HG02852 (cell line): ENCODE data around the gene ERC2.

Experiments
- ATAC-seq: cut with Tn5 transposase; IDR thresholded peaks from one replicate; pipeline ENCODE4 v1.9.1; 2021; ENCODE audit warnings: mild to moderate bottlenecking, moderate library complexity; ENCODE audit not compliant: unreplicated experiment

ERC2 gene

DNA sequence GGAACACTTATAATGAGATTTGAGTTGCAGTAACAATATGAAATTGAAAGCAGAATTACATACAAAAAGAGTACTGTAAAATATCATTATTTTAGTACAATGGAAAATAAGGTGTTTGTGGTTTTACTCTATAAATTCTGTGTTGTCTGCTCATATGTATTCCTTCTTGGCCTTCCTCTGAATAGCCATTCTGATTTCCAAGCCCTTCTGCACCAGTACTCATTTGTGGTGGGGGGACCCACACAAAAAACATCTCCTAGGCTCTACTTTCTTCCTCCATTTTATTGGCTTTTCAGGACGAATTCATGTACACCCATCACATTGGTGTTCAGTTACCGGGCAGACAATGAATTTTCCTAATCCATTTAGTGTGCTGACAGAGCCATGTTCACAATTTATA is 338.2 kb downstream of the ERC2 start:
- ATAC-seq, result no peak

DNA sequence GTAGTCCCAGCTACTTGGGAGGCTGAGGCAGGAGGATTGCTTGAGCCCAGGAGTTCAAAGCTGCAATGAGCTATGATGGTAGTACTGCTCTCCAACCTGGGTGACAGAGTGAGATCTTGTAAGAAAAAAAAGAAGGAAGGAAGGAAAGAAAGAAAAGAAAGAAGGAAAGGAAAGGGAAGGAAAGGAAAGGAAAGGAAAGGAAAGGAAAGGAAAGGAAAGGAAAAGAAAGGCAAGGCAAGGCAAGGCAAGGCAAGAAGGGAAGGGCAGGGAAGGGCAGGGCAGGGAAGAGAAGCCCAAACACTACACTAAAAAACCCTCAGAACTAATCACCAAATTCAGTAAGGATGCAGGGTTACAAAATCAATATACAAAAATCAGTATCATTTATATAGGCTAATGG is 341.6 kb downstream of the ERC2 start:
- no peak for ATAC-seq

DNA sequence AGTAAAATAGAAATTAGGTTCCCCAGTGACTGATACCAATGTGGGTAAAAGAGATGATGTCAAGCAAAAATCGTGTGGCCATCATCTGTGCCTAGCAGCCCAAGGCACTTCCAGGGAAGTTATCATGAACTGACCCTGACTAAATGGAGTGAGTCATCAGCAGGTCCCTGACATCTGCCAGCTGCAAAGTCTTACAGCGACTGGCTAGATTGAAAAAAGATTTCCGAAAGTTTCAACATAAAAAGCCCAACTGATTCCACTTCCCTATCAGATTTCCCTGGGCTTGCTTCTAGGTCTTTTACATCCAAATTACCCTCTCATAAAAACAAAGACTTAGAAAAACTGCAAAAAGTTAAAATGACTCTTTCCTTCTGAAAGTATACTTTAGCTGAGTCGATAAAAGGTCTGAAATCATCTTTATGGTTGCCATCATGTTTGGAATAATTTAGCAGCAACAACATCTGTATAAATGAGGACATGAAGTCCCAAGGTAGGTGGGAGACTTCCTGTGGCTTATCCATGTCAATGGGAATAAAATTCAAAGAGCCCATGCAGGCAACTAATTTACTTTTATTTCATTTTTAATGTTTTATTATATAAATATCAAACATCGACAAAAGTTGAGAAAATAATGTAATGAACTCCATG is 342.8 kb downstream of the ERC2 start:
- no peak for ATAC-seq

DNA sequence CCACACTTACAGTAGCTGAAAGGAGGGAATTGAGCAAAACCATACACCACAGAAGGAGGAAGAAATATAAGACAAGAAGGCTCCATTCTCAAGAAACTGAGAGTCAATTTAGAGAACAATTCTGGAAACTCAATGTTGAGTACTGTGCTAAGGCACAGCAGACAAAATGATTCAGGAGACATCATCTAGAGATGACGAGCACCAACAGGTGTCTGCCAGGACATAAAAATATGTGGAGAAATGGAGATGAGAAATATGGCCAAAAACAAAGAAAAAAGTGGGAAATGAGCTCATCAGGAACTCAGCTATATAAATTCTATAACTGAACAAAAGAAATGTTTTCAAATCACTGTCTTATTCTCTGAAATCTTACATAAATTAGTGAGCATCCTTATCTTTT is 343.7 kb downstream of the ERC2 start:
- ATAC-seq, result no peak

DNA sequence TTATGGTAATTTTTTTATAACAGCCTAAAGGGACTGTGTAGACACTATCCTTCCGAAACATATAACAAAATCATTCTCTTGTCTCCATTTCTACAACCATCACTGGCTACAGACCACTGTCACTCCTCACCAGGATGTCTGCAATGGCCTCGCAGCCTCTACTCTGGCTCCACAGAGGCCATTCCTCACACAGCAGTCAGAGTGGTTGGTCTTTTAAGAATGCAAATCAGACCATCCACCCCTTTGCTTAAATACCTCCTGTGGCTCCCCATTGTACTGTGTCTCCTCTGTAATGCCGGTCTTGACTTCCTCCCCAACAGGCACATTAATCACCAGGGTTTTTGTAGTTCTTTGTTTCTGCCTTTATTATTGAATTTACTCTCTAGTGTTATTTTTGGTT is 344.8 kb downstream of the ERC2 start:
- no peak for ATAC-seq

DNA sequence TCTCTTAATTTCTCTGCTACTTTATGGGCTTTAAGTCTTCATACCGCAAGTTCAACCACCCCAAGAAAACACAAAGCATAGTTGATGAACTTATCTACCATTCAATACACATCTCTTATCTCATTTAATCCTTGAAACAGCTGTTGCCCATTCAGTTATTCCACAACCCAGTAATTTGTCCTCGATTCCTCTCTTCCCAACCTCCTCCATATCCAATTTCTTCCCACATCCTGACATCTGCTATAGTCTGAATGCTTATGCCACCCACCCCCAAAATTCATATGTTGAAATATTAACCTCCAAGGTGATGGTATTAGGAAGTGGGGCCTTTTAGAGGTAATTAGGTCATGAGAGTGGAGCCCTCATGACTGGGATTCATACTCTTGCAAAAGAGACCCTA is 345.4 kb downstream of the ERC2 start:
- no peak for ATAC-seq

DNA sequence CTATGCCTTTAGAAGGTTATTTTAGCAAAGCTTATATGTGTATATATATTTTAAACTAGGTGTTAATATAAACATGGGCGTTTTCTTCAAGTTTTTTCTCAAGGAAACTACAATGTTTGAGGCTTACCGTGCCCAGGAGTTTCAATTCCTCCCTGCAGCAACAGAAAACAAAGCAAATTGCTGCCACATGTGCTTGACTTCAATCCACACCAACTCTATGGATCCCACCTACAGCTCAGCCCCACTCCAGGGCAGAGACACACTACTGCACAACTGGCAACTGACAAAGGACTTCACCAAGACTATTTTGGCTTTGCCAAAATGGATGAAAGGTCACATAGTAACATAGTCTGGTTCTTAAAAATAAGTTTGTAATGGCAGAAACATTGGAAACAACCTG is 346.6 kb downstream of the ERC2 start:
- ATAC-seq, result no peak

DNA sequence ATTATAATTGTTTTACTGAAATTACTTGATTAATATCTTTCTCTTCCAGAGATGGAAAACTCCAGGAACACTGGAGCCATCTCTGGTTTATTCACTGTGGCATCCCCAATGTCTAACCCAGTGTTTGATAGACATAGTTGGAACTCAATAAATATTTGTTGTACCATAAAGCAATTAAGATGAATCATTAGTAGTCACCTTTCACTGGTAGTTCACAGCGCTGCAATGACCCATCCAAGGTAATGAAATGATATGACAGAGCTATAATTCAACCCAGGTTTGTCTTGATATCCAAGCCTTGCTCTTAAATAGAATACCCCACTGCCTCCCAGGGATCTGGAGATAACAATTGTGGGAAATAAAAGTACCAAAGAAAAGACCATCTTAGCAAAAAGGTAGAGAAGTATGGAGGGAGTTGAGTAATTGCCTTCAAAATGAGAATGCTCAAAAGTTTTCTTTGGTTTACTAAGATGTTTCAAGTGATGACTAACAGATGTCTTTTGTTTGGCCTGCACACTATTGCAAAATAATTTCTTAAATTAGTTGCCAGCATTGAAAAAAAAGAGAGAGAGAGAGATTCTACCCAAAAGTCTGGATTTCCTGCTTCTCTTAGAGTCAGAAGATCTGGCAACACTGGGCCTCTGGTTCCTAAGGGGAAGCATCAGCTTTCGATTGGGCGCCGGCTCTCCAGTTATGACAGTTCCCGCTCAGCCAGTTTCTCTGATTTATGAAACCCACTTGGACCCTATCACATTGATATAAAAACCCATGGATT is 348.5 kb downstream of the ERC2 start:
- ATAC-seq, result no peak

DNA sequence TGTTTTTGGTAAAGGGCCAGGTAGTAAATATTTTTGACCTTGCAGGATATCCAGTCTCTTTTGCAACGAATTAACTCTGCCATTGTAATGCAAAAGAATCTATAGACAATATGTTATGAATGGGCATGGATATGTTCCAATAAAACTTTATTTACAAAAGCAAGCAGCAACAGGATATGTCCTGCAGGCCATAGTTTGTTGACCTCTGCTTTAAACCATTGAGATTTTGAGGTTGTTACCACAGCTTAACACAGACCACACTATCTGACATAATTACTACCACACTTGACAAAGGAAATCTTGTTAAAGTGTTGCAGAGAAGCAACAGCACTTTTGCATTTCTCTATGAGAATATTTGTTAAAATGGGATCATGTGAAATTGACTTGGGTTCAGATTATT is 349.3 kb downstream of the ERC2 start:
- no peak for ATAC-seq

DNA sequence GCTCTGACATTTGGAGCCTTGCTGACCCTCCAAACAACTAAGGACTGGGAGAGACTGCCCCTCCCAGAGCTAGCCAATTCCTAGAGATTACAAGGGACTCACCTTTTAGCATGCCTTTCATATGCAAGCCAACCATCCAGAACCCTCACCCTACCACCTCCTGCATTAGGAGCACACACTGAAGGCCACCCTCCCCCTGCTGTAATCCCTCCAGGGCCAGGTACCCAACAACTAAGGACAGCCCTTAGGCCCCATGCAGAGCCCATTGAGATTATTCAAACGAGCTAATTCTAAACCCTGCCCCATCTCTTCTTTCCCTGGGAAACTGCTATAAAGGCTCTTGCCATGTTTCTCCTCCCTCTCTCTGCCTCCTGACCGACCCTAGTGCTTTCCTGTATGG is 352.6 kb downstream of the ERC2 start:
- ATAC-seq, result no peak

DNA sequence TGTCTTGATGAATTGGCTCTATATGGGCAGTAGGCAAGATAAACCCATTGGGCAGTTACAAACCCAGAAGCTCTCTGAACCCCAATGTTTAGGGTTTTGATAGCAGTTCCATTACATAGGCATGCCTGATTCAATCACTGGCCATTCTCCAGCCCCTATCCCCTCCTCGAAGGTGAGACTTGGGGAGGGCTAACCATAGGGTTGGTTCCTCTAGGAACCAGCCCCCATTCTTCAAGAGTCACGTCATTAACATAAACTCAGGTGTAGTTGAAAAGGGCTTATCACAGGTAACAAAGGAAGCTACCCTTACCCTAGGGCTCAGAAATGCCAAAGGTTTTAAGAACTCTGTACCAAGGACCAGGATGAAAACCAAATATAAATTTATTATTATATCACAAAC is 353.1 kb downstream of the ERC2 start:
- no peak for ATAC-seq

DNA sequence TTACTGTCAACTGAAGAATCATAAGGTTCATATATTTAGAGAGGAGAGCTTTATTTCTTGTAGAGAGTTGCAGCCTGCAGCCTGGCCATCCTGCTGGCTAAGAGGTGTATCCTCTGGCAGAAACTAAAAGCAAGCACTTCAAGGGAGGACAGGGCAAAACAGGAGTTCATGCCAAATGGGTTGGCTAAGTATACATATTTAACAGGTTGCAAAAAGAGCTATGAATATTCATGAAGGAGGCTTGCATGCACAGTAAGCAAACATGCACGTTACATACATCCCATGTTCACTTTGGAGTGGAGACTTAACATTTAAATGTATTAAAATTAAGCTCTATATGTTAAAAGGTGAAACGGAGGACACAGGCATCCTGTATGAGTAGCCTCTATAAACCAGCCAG is 354.4 kb downstream of the ERC2 start:
- ATAC-seq, result no peak

DNA sequence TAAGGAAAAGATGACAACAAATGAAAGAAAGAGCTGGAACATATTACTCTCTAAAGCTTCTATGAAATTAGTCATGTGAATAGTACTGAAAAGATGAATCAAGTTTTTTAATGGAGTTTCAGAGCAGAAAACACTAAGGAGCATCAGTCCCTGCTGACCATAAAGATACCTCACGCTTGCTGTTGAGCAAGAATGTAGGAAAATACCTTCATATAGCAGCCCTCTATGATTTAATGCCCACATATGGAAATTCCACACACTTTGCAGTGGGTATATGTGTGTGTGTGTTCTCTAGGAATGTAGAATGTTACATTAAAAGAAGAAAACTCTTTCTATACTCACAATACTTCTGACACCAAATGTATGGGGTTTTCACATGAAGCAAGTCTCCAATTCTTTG is 355.0 kb downstream of the ERC2 start:
- no peak for ATAC-seq

DNA sequence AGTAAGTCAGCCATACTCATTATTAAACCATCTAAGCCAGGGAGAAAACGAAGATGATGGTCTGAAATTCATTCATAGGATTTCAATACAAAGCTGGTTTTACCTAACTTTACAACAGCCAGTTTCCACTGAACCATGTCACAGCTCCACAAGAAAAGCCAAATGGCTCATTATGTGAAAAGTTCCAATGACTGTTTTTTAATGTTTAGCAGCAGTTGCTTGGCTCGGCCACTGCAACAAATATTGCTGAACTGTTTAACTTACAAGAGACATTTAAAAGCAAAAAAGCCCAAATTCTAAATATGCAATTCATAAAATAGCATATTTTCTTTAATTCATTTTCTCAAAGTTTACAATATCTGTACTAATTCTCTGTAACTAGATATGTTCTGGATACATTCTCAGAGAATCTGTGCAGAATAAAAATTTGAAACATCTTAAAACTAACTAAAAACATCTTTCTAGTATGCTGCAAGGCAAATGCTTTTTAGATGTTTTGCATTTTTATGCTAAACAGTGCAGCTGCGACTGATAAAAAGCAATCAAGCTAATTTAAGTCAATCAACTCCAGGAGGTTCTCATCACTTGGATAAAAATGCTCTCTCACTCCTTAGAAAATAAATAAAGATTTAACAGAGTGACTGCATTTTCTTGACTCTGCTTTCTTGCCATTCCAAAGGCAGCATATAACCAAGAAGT is 356.5 kb downstream of the ERC2 start:
- ATAC-seq, result no peak

DNA sequence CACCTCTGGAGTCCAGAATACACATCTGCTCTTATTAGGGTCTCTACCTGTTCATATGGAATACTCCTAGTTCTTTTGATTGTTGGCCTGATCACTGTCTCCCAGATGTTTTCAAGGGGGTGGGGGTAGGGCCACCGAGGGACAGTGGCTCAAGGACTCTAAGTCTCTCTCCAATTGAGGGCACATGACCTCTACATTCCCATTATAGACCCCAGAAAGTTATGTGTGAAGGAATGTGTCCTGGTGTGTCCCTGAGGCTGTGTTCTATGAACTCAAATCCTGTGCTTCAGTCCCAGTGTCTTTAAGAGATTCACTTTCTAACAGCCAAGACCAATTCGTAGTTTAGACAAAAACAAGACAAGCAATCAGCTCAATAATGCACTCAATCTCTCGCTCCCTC is 357.4 kb downstream of the ERC2 start:
- ATAC-seq, result no peak

DNA sequence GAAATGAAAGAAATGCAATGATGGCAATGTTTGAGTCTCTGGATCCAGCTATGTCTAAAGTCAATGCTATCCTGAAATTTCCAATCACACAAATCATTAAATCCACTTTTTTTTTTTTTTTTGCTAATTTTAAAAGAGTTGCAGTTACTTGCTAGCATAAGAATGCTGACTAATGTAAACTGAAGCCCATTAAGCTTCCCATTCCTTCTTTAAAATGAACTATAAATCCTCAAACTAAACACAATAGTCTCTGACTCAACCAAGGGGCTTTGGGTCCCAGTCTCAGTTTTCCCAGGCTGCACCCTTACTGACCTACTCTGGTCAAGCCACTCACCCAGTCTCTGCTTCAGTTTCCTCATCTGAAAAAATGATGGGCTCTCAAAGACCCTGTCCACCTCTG is 361.1 kb downstream of the ERC2 start:
- ATAC-seq, result no peak

DNA sequence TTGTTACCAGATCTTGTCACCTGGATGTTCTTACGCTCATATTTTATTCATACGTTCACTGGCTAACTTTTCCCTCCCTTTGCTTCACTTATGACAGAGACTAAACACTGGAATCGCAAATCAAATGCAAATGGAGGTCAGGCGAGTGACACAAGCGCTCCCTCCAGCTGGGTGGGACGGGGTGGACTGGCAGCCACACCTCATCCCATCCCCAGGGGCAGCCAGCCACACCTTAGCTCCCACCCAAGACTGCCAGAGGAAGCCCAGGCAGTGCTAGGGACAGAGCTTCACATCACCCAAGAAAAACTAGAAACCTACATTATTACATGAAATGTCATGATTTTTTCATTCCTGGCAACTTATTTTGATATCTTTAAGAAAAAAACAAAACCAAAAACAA is 366.2 kb downstream of the ERC2 start:
- no peak for ATAC-seq

DNA sequence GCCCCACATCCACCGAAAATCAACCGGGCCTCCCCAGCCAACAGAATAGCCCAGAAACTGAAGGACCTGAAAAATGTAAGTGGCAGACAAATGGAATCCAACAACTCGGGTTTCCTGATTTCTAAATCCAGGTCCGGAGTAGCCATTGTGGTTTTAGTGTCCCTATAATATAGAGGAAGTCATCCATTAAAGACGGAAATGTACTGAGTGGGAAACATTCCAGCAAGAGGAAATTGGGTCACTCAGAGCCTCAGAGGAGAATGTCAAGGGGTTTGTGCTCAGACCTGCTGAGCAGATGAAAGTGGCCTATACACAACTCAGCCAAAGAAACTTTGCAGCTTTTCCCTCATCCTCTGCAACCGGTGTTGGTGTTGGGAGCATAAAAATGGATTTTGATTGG is 366.7 kb downstream of the ERC2 start:
- ATAC-seq, result no peak

DNA sequence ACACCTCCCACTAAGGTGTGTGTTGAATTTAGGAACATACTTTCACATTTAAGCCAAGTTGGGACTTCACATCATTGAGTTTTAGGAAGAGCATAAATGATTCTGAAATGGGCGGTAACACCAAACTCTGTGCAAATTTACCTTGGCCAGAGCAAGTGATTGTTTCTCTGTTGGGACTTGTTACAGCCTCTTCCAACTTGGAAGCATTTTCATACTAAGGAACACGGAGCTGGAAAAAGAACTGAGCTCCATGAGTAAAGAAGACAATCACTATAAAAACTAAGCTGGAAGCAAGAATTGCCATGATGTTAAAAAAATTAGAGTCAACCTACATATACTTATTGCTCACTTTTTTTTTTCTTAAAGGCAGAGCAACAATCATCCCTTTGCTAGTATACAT is 371.3 kb downstream of the ERC2 start:
- ATAC-seq, result no peak

DNA sequence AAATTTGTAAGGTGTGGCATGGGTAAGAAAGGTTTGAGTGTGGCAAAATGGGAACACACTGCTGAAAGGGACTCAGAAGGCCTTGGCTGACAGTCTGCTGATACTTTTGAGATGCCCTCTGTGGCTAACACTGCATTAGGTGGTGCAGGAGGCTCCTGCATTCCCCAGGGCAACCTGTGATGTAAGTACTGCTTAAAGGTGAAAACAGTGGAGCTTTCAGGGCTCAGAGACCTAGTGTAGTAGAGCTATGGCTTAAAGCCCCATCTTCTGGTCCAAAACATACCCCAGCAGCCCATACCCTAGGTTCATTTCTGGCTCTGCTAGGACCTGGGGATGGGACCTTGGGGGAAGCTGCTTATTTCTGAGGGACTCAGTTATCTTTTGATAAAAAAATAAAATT is 374.1 kb downstream of the ERC2 start:
- no peak for ATAC-seq

DNA sequence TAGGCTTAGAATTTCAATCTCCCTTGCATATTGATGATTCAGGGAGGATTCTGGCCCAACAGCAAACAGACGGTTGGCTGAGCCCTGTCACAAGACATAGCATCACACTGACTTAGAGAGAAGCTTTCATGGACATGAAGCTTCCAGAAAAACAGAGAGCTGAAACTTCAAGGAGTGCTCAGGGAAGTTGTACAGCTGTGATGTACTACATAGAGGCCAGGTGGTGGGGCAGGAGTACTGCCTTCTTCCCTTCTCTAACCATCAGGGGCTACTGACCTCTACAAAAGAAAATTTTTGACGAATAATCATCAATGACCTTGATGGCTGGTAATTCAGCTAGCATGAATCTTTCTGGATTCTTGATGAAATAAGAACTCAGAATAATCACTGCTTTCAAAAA is 378.5 kb downstream of the ERC2 start:
- no peak for ATAC-seq

DNA sequence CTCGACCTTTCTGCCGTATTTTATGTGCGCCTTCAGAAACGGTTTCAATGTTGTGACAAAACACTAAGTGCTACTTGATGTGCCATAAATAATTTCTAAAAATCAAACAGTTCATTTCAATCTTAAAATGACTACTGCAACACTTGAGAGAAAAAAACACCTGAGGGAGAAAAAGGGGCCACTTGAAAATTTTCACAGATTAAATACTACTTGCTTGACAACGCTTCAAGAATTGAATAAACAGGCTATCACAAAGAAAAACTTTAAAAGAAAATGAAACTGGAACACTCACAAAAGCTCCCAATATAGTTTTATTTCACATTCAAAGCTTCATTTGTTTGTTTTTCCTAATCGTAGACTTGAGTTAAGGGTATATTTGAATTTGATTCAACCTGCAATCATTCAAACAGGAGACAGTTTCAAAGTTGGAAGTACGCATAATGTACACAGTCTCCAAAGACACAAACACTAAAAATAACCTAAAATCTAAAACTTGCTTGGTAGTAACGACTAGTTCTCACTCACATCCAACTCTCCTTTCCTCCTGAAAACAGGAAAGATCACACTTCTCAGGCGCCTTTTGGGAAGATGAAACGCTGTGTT is 380.7 kb downstream of the ERC2 start:
- no peak for ATAC-seq
